ENCODE measurements around the gene RASGEF1B. TPM values are rescaled to one million over a fixed set of nuclear protein-coding genes. Genes with fewer than 3 reads are reported as not detected.

Gene RASGEF1B
- total and polyA plus RNA-seq, 2 of the 4 experiments (the other 2 are of a cell fraction): 0.09 to 0.36 TPM

GRCh38 chr4:81446634-81447033, 25.1 kb downstream of the RASGEF1B start:
- H3K4ac ChIP-seq (ENCODE audit: low read depth, low read length): no peak overlapping the region
- H3K4me3 ChIP-seq (ENCODE audit: insufficient read depth, low read depth, low read length): no peak overlapping the region
- no peaks in the 10 kb centered on the region for H3K79me1 ChIP-seq (ENCODE audit: low read depth in 1 of 2, low read length in 2 of 2)
- H2BK15ac ChIP-seq (ENCODE audit: low read depth, low read length): peak overlapping the region; percentile 15; the same call in 1 of the 3 replicates
- no peak overlapping the region for H3K4me2 ChIP-seq (ENCODE audit: low read depth, low read length)
- no peak overlapping the region for H3K27ac ChIP-seq (ENCODE audit: insufficient read depth, low read length)
- no peak overlapping the region for H3K9ac ChIP-seq (ENCODE audit: low read depth, low read length)
- H4K91ac ChIP-seq (ENCODE audit: insufficient read depth, low read depth, low read length): peak overlapping the region; percentile 40; the same call in 1 of the 2 replicates
- no peaks in the 10 kb centered on the region for H4K20me1 ChIP-seq (ENCODE audit: insufficient read depth, low read length)
- H3K4me1 ChIP-seq (ENCODE audit: control insufficient read depth, insufficient read depth, low read length): peaks cover 11% of the 10 kb centered on the region
- peak overlapping the region; percentile 47; the same call in 1 of the 2 replicates for H2BK120ac ChIP-seq (ENCODE audit: low read depth, low read length)
- dilution Hi-C loops (cut with HindIII; ENCODE audit: low sequenced_read_pairs, unreplicated experiment) (no loop called here), in situ Hi-C loops (cut with MboI; ENCODE audit: low sequenced_read_pairs) (no loop called here), intact Hi-C loops (cut with micrococcal nuclease) (no loop called here)
- no CpG with 5 or more reads among the region's 1 CpG for WGBS, 2 experiments (ENCODE audit: extremely low coverage in 2 of 2, insufficient read length in 1 of 2)
- no peaks in the 10 kb centered on the region for H3K27me3 ChIP-seq (ENCODE audit: control insufficient read depth, insufficient read depth, low read length)
- no peak overlapping the region for H2AK9ac ChIP-seq (replicated peaks; ENCODE audit: low read depth, low read length, poor library complexity)
- no peak overlapping the region for H3K56ac ChIP-seq (ENCODE audit: extremely low read depth, insufficient read depth, low read length)
- BruUV-seq (replicated peaks): no TSS peak
- peak overlapping the region; percentile 90 for H3K18ac ChIP-seq (ENCODE audit: low read depth, low read length)
- no peak overlapping the region; a peak in 1 of 4 replicates for H4K8ac ChIP-seq (ENCODE audit: low read depth in 2 of 2, low read length in 2 of 2)
- DNase-seq (no peak), ATAC-seq (ENCODE audit: low read depth) (no peak)
- H2BK5ac ChIP-seq (ENCODE audit: low read depth, low read length, poor library complexity, severe bottlenecking): no peak overlapping the region
- ChIA-PET POLR2A (ENCODE audit: unreplicated experiment) (no interaction called here), CTCF (no interaction called here)
- no peak overlapping the region for H3K23ac ChIP-seq (ENCODE audit: low read depth, low read length)
- H3K9me1 ChIP-seq (ENCODE audit: insufficient read depth, low read length): no peaks in the 10 kb centered on the region
- peak overlapping the region; percentile 70 for H4K5ac ChIP-seq (ENCODE audit: low read depth, low read length)
- no peaks in the 10 kb centered on the region; the same call in 1 of the 2 replicates for H3K36me3 ChIP-seq (ENCODE audit: control insufficient read depth, insufficient read depth, low read length)
- no peaks in the 10 kb centered on the region for H3K9me3 ChIP-seq (ENCODE audit: control insufficient read depth, insufficient read depth, low read length)
- no peak overlapping the region for H3K14ac ChIP-seq (replicated peaks; ENCODE audit: low read depth, low read length)
- TF ChIP-seq NFE2L2 (IDR thresholded peaks at IDR 0.05; ENCODE audit: low read depth, low read length) (no peak), CTCF (conservative IDR thresholded peaks at IDR 0.05; ENCODE audit: low read depth, low read length) (no peak), MAFK (IDR thresholded peaks at IDR 0.05; ENCODE audit: low read depth, low read length) (no peak), USF2 (IDR thresholded peaks at IDR 0.05; ENCODE audit: low read depth, low read length) (no peak), BHLHE40 (IDR thresholded peaks at IDR 0.05; ENCODE audit: low read depth, low read length) (no peak), SMC3 (IDR thresholded peaks at IDR 0.05; ENCODE audit: low read depth, low read length) (no peak), POLR2A (IDR thresholded peaks at IDR 0.05; ENCODE audit: low read depth, low read length) (no peak), CEBPB (IDR thresholded peaks at IDR 0.05; ENCODE audit: low read depth, low read length) (no peak)
- H2AFZ ChIP-seq (replicated peaks; ENCODE audit: low read length, poor library complexity): no peak overlapping the region
- H2BK20ac ChIP-seq (ENCODE audit: low read depth, low read length): peak overlapping the region; percentile 22; the same call in 1 of the 2 replicates
- H2AK5ac ChIP-seq (ENCODE audit: low read depth, low read length): no peak overlapping the region

All from IMR-90 (cell line).